HEK293 (cell line): ENCODE data around the gene RNF151.

ENCODE experiments used
- CTCF ChIA-PET: fragments of 350-600 bp; formaldehyde crosslinking; extraction: SDS; loops from one replicate; lab custom pipeline; 2021; ENCODE audit warnings: antibody characterized with exemption; lab: Yijun Ruan, JAX
- POLR2A ChIA-PET: fragments of 300-600 bp; formaldehyde crosslinking; extraction: SDS; loops from one replicate; lab custom pipeline; 2020; ENCODE audit warnings: antibody characterized with exemption, inconsistent platforms; lab: Yijun Ruan, JAX
- H3K27ac ChIP-seq: fragments of 200-500 bp; sonication (Bioruptor generic); 2 replicates; pipeline ENCODE4 v1.5.1; 2014; ENCODE audit warnings: low read depth, low read length, control low read depth, inconsistent platforms; ENCODE audit errors: extremely low read depth
- H3K36me3 ChIP-seq, 2 experiments: fragments of 200-500 bp in 1 of 2; sonication (Bioruptor generic) in 1 of 2; 1 replicate in 1 of 2; 2 replicates in 1 of 2; pipeline ENCODE4 v1.5.1; 2014 to 2017; ENCODE audit warnings: inconsistent platforms in 2 of 2, low read length in 2 of 2; ENCODE audit not compliant: control insufficient read depth in 2 of 2, insufficient read depth in 1 of 2
- H3K4me1 ChIP-seq: fragments of 200-500 bp; sonication (Bioruptor generic); 2 replicates; pipeline ENCODE4 v1.5.1; 2014; ENCODE audit warnings: mild to moderate bottlenecking, low read length, inconsistent platforms; ENCODE audit not compliant: control insufficient read depth, insufficient read depth
- H3K4me3 ChIP-seq: 2 replicates; pipeline ENCODE4 v1.5.1; 2011; ENCODE audit warnings: low read depth, mild to moderate bottlenecking, control low read depth, low read length, moderate library complexity
- H3K9me3 ChIP-seq: fragments of 200-500 bp; sonication (Bioruptor generic); 2 replicates; pipeline ENCODE4 v1.5.1; 2014; ENCODE audit warnings: low read depth, low read length, inconsistent platforms; ENCODE audit not compliant: control insufficient read depth, insufficient read depth
- BCL11A ChIP-seq: fragments of 450-650 bp; formaldehyde crosslinking; IDR thresholded peaks from 2 replicates; pipeline ENCODE4 v1.5.1; 2016; ENCODE audit warnings: low read depth, missing biosample characterization, missing genetic modification characterization
- EGR2 ChIP-seq: fragments of 450-650 bp; formaldehyde crosslinking; IDR thresholded peaks from 2 replicates; pipeline ENCODE4 v1.5.1; 2016; ENCODE audit warnings: low read depth, missing biosample characterization, missing genetic modification characterization
- GLIS1 ChIP-seq: fragments of 450-650 bp; formaldehyde crosslinking; IDR thresholded peaks from 2 replicates; pipeline ENCODE4 v1.5.1; 2016; ENCODE audit warnings: missing biosample characterization, missing genetic modification characterization
- HOXD13 ChIP-seq: sonication (generic); formaldehyde crosslinking; IDR thresholded peaks from 2 replicates; pipeline ENCODE4 v1.8.0; 2022; ENCODE audit warnings: missing genetic modification reagents, borderline replicate concordance
- KLF10 ChIP-seq: fragments of 450-650 bp; IDR thresholded peaks from 2 replicates; pipeline ENCODE4 v1.5.1; 2018; ENCODE audit warnings: missing biosample characterization, mild to moderate bottlenecking, missing genetic modification characterization
- KLF7 ChIP-seq: fragments of 450-650 bp; formaldehyde crosslinking; IDR thresholded peaks from 2 replicates; pipeline ENCODE4 v1.5.1; 2016; ENCODE audit warnings: missing biosample characterization, missing genetic modification characterization, borderline replicate concordance
- KLF8 ChIP-seq: fragments of 450-650 bp; formaldehyde crosslinking; IDR thresholded peaks from 2 replicates; pipeline ENCODE4 v1.5.1; 2016; ENCODE audit warnings: missing biosample characterization, missing genetic modification characterization
- SALL2 ChIP-seq: fragments of 450-650 bp; formaldehyde crosslinking; IDR thresholded peaks from 2 replicates; pipeline ENCODE4 v1.5.0; 2017; ENCODE audit warnings: missing biosample characterization, mild to moderate bottlenecking, missing genetic modification characterization, borderline replicate concordance
- ZFP41 ChIP-seq: fragments of 450-650 bp; formaldehyde crosslinking; IDR thresholded peaks from 2 replicates; pipeline ENCODE4 v1.5.1; 2016; ENCODE audit warnings: missing biosample characterization, missing genetic modification characterization, borderline replicate concordance
- ZNF133 ChIP-seq: fragments of 450-650 bp; formaldehyde crosslinking; IDR thresholded peaks from 2 replicates; pipeline ENCODE4 v1.5.1; 2016; ENCODE audit warnings: missing biosample characterization, missing genetic modification characterization
- ZNF140 ChIP-seq: fragments of 450-650 bp; formaldehyde crosslinking; IDR thresholded peaks from 2 replicates; pipeline ENCODE4 v1.5.1; 2016; ENCODE audit warnings: missing biosample characterization, missing genetic modification characterization
- ZNF18 ChIP-seq: fragments of 450-650 bp; formaldehyde crosslinking; IDR thresholded peaks from 2 replicates; pipeline ENCODE4 v1.5.1; 2016; ENCODE audit warnings: missing biosample characterization, missing genetic modification characterization
- ZNF221 ChIP-seq: fragments of 450-650 bp; formaldehyde crosslinking; IDR thresholded peaks from 2 replicates; pipeline ENCODE4 v1.5.1; 2017; ENCODE audit warnings: missing biosample characterization, missing genetic modification characterization, borderline replicate concordance
- ZNF248 ChIP-seq: fragments of 450-650 bp; formaldehyde crosslinking; IDR thresholded peaks from 2 replicates; pipeline ENCODE4 v1.5.1; 2017; ENCODE audit warnings: missing biosample characterization, missing genetic modification characterization
- ZNF311 ChIP-seq: fragments of 450-650 bp; formaldehyde crosslinking; IDR thresholded peaks from 2 replicates; pipeline ENCODE4 v1.5.1; 2017; ENCODE audit warnings: missing biosample characterization, missing genetic modification characterization, borderline replicate concordance
- ZNF341 ChIP-seq: fragments of 450-650 bp; formaldehyde crosslinking; IDR thresholded peaks from 2 replicates; pipeline ENCODE4; 2016; ENCODE audit warnings: low read depth, missing biosample characterization, missing genetic modification characterization
- ZNF391 ChIP-seq: fragments of 450-650 bp; formaldehyde crosslinking; IDR thresholded peaks from 2 replicates; pipeline ENCODE4 v1.5.1; 2016; ENCODE audit warnings: low read depth, missing biosample characterization, missing genetic modification characterization, borderline replicate concordance
- ZNF426 ChIP-seq: fragments of 450-650 bp; formaldehyde crosslinking; IDR thresholded peaks from 2 replicates; pipeline ENCODE4 v1.5.1; 2017; ENCODE audit warnings: missing biosample characterization, missing genetic modification characterization, mild to moderate bottlenecking, inconsistent platforms, moderate library complexity
- ZNF521 ChIP-seq: fragments of 450-650 bp; formaldehyde crosslinking; IDR thresholded peaks from 2 replicates; pipeline ENCODE4 v1.5.1; 2017; ENCODE audit warnings: missing biosample characterization, mild to moderate bottlenecking, missing genetic modification characterization
- ZNF558 ChIP-seq: fragments of 450-650 bp; formaldehyde crosslinking; IDR thresholded peaks from 2 replicates; pipeline ENCODE4 v1.5.1; 2016; ENCODE audit warnings: missing biosample characterization, missing genetic modification characterization
- ZNF76 ChIP-seq: fragments of 450-650 bp; formaldehyde crosslinking; IDR thresholded peaks from 2 replicates; pipeline ENCODE4; 2016; ENCODE audit warnings: low read depth, missing biosample characterization, missing genetic modification characterization, borderline replicate concordance
- ZNF791 ChIP-seq: fragments of 450-650 bp; formaldehyde crosslinking; IDR thresholded peaks from 2 replicates; pipeline ENCODE4 v1.5.1; 2016; ENCODE audit warnings: missing biosample characterization, missing genetic modification characterization
- ZSCAN30 ChIP-seq: fragments of 450-650 bp; IDR thresholded peaks from 2 replicates; pipeline ENCODE4 v1.5.1; 2018; ENCODE audit warnings: missing biosample characterization, mild to moderate bottlenecking, missing genetic modification characterization, moderate library complexity
- TF ChIP-seq, protein P1 (sequence below): fragments of 450-650 bp; formaldehyde crosslinking; conservative IDR thresholded peaks from 2 replicates; pipeline ENCODE4 v1.5.1; 2016; ENCODE audit warnings: low read depth, missing biosample characterization, missing genetic modification characterization
- TF ChIP-seq, protein P2 (sequence below): fragments of 450-650 bp; formaldehyde crosslinking; IDR thresholded peaks from 2 replicates; pipeline ENCODE4 v1.5.1; 2016; ENCODE audit warnings: missing biosample characterization, missing genetic modification characterization
- TF ChIP-seq, protein P3 (sequence below): fragments of 450-650 bp; formaldehyde crosslinking; IDR thresholded peaks from 2 replicates; pipeline ENCODE4 v1.5.1; 2016; ENCODE audit warnings: missing biosample characterization, missing genetic modification characterization

Gene RNF151

DNA sequence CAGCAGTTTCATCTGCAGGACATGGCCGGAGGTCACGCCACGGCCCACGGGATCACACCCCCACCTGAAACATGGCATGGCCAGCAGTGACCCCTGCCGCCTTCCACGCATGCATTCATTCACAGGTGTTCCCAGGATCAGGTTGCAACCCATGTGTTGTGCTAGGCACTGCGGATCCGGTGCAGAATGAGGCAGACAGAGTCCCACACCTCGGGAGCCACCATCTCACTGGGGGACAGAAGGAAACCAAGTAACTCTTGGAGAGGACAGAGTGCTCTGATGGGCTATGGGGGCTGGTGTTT lies 19.3 kb upstream of the RNF151 start:
- CTCF ChIA-PET: interaction anchor here (0.6 to 1.8 kb wide), 2 partner anchors 24 to 268 kb away, joined by 3 to 7 read pairs; no protein-coding TSS in a partner anchor
- TF ChIP-seq ZNF391 (tag by site-specific recombination): no peak
- Histone ChIP-seq H3K4me3 (no peak overlapping the region), H3K27ac (no peak overlapping the region), H3K36me3 (no peaks in the 10 kb centered on the region), H3K4me1 (no peaks in the 10 kb centered on the region), H3K9me3 (no peaks in the 10 kb centered on the region)
- POLR2A ChIA-PET: no interaction called here

DNA sequence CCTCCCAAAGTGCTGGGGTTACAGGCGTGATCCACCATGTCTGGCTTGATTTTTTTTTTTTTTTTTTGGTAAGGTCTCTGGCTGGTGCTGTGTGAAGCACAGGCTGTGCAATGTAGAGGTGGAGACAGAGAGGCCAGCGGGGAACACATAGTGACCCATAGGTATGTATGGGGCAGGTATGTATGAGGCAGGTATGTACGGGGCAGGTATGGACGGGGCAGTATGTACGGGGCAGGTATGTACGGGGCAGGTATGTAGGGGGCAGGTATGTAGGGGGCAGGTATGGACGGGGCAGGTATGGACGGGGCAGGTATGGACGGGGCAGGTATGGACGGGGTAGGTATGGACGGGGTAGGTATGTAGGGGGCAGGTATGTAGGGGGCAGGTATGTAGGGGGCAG lies 17.1 kb upstream of the RNF151 start:
- POLR2A ChIA-PET: interaction anchor here (1.8 kb wide), 1 partner anchor 15 kb away, joined by 6 read pairs; the partner anchor contains the start of gene RPS2
- TF ChIP-seq ZNF133 (tag by site-specific recombination): no peak
- TF ChIP-seq, protein P1, sequence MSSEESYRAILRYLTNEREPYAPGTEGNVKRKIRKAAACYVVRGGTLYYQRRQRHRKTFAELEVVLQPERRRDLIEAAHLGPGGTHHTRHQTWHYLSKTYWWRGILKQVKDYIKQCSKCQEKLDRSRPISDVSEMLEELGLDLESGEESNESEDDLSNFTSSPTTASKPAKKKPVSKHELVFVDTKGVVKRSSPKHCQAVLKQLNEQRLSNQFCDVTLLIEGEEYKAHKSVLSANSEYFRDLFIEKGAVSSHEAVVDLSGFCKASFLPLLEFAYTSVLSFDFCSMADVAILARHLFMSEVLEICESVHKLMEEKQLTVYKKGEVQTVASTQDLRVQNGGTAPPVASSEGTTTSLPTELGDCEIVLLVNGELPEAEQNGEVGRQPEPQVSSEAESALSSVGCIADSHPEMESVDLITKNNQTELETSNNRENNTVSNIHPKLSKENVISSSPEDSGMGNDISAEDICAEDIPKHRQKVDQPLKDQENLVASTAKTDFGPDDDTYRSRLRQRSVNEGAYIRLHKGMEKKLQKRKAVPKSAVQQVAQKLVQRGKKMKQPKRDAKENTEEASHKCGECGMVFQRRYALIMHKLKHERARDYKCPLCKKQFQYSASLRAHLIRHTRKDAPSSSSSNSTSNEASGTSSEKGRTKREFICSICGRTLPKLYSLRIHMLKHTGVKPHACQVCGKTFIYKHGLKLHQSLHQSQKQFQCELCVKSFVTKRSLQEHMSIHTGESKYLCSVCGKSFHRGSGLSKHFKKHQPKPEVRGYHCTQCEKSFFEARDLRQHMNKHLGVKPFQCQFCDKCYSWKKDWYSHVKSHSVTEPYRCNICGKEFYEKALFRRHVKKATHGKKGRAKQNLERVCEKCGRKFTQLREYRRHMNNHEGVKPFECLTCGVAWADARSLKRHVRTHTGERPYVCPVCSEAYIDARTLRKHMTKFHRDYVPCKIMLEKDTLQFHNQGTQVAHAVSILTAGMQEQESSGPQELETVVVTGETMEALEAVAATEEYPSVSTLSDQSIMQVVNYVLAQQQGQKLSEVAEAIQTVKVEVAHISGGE (tag by site-specific recombination): no peak
- TF ChIP-seq ZNF140: no peak
- TF ChIP-seq SALL2 (tag by site-specific recombination): no peak
- no peak for TF ChIP-seq ZNF311 (tag by site-specific recombination)
- no peak for TF ChIP-seq BCL11A (tag by site-specific recombination)
- no peak for TF ChIP-seq ZSCAN30 (tag by site-specific recombination)
- no peak for TF ChIP-seq ZFP41 (tag by site-specific recombination)
- TF ChIP-seq ZNF248: no peak
- no peak for TF ChIP-seq ZNF558 (tag by site-specific recombination)
- H3K36me3 ChIP-seq: no peaks in the 10 kb centered on the region
- CTCF ChIA-PET: no interaction called here
- H3K27ac ChIP-seq: no peak overlapping the region
- H3K4me3 ChIP-seq: no peak overlapping the region
- H3K4me1 ChIP-seq: no peaks in the 10 kb centered on the region
- H3K9me3 ChIP-seq: no peaks in the 10 kb centered on the region

- Histone ChIP-seq H3K36me3 (no peaks in the 10 kb centered on the region), H3K4me1 (no peaks in the 10 kb centered on the region), H3K4me3 (no peak overlapping the region), H3K27ac (no peak overlapping the region), H3K9me3 (no peaks in the 10 kb centered on the region)
- POLR2A ChIA-PET: interaction anchor here (0.6 to 3.5 kb wide), 3 partner anchors 10 to 48 kb away, joined by 7 to 19 read pairs (median 7); partner anchors contain the start of genes NDUFB10 and RPS2
- CTCF ChIA-PET: no interaction called here
- TF ChIP-seq, protein P2, sequence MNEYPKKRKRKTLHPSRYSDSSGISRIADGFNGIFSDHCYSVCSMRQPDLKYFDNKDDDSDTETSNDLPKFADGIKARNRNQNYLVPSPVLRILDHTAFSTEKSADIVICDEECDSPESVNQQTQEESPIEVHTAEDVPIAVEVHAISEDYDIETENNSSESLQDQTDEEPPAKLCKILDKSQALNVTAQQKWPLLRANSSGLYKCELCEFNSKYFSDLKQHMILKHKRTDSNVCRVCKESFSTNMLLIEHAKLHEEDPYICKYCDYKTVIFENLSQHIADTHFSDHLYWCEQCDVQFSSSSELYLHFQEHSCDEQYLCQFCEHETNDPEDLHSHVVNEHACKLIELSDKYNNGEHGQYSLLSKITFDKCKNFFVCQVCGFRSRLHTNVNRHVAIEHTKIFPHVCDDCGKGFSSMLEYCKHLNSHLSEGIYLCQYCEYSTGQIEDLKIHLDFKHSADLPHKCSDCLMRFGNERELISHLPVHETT (tag by site-specific recombination): no peak
- TF ChIP-seq KLF8 (tag by site-specific recombination): no peak
- TF ChIP-seq ZNF76 (tag by site-specific recombination): no peak
- TF ChIP-seq ZNF426 (tag by site-specific recombination): no peak
- TF ChIP-seq EGR2 (tag by site-specific recombination): no peak
- no peak for TF ChIP-seq ZNF221 (tag by site-specific recombination)
- TF ChIP-seq ZNF341 (tag by site-specific recombination): no peak
- TF ChIP-seq KLF7 (tag by site-specific recombination): no peak
- TF ChIP-seq GLIS1 (tag by site-specific recombination): no peak
- TF ChIP-seq ZNF18 (tag by site-specific recombination): no peak
- TF ChIP-seq ZNF521 (tag by site-specific recombination): no peak
- TF ChIP-seq KLF10 (tag by site-specific recombination): no peak
- TF ChIP-seq ZNF791 (tag by site-specific recombination): no peak
- no peak for TF ChIP-seq HOXD13
- TF ChIP-seq, protein P3, sequence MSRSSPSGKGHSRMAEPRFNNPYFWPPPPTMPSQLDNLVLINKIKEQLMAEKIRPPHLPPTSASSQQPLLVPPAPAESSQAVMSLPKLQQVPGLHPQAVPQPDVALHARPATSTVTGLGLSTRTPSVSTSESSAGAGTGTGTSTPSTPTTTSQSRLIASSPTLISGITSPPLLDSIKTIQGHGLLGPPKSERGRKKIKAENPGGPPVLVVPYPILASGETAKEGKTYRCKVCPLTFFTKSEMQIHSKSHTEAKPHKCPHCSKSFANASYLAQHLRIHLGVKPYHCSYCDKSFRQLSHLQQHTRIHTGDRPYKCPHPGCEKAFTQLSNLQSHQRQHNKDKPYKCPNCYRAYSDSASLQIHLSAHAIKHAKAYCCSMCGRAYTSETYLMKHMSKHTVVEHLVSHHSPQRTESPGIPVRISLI (tag by site-specific recombination): no peak
These were observed 16.6 kb upstream of the RNF151 start for GRCh38 chr16:1950047-1950446.
